HepG2 (cell line): ENCODE measurements around the gene CACNA2D3. TPM values are rescaled to one million over a fixed set of nuclear protein-coding genes. Genes with fewer than 3 reads are reported as not detected.
A peak's percentile ranks its signal among the peaks of the same experiment; 100 is the strongest.

Experiments
- ATAC-seq: fragments of 200-7000 bp; cut with Tn5 transposase; 3 replicates; pipeline ENCODE4 v1.9.1; 2020; ENCODE audit warnings: mild to moderate bottlenecking, moderate library complexity
- BruUV-seq: library from RNA; stranded (reverse); fragments of 400-500 nt; replicated peaks from 2 replicates; lab custom pipeline; 2021; lab: Mats Ljungman, UMichigan
- CTCF ChIA-PET: fragments of 300-600 bp; formaldehyde crosslinking; extraction: SDS; loops from one replicate; lab custom pipeline; 2021; ENCODE audit warnings: low total read pairs, inconsistent platforms, low intra/inter-chr PET ratio; lab: Yijun Ruan, JAX
- POLR2A ChIA-PET: fragments of 350-600 bp; sonication (Branson Sonifier 250); formaldehyde crosslinking; loops from one replicate; lab custom pipeline; 2020; ENCODE audit warnings: antibody characterized with exemption, inconsistent platforms; lab: Yijun Ruan, JAX
- DNase-seq: peaks from one replicate; pipeline ENCODE4 v3.0.0-alpha.2; 2015; ENCODE audit warnings: low spot score
- FAIRE-seq: peaks from 3 replicates; lab custom pipeline; 2011; peaks lifted over from hg19 to GRCh38; lab: Jason Lieb, UNC
- H2AFZ ChIP-seq: one replicate; pipeline ENCODE4 v1.6.1; 2011; ENCODE audit warnings: low read length, inconsistent platforms
- H3K27ac ChIP-seq: fragments of 300-600 bp; 3 replicates; pipeline ENCODE4 v1.8.0; 2011; ENCODE audit warnings: mixed run types, mild to moderate bottlenecking, mixed read lengths, low read length, inconsistent platforms; ENCODE audit not compliant: insufficient read depth; ENCODE audit errors: extremely low read length
- H3K27me3 ChIP-seq, 2 experiments: fragments of 200-600 bp in 1 of 2; 2 replicates in 1 of 2; 3 replicates in 1 of 2; pipeline versions ENCODE4 v1.6.0 to v1.8.0; 2011; ENCODE audit warnings: low read length in 2 of 2, mild to moderate bottlenecking in 2 of 2, moderate library complexity in 2 of 2, inconsistent platforms in 1 of 2; ENCODE audit not compliant: insufficient read depth in 2 of 2, control insufficient read depth in 1 of 2
- H3K36me3 ChIP-seq, 2 experiments: fragments of 200-600 bp in 1 of 2; replicated peaks in 1 of 2; 2 replicates in 1 of 2; 3 replicates in 1 of 2; pipeline versions ENCODE4 v1.5.1 to v1.8.0; 2011; ENCODE audit warnings: low read length in 2 of 2, inconsistent platforms in 1 of 2; ENCODE audit not compliant: insufficient read depth in 2 of 2, control insufficient read depth in 1 of 2
- H3K4me1 ChIP-seq: 2 replicates; pipeline ENCODE4 v1.5.1; 2012; ENCODE audit warnings: low read length, inconsistent platforms; ENCODE audit not compliant: insufficient read depth
- H3K4me2 ChIP-seq: 2 replicates; pipeline ENCODE4 v1.6.0; 2011; ENCODE audit warnings: low read depth, low read length, inconsistent platforms
- H3K4me3 ChIP-seq, 3 experiments: fragments of 200-600 bp in 1 of 3; sonication (generic), shearing (Covaris generic) in 1 of 3; replicated peaks in 1 of 3; 2 replicates each; pipeline ENCODE4 v1.5.1; 2011 to 2016; ENCODE audit warnings: low read length in 3 of 3, inconsistent platforms in 2 of 3, low read depth in 2 of 3, mild to moderate bottlenecking in 2 of 3, control low read depth in 1 of 3, mixed read lengths in 1 of 3; ENCODE audit not compliant: insufficient read depth in 1 of 3
- H3K79me2 ChIP-seq: one replicate; pipeline ENCODE4 v1.6.1; 2011; ENCODE audit warnings: low read length, inconsistent platforms; ENCODE audit not compliant: insufficient read depth
- H3K9ac ChIP-seq: 2 replicates; pipeline ENCODE4 v1.6.0; 2011; ENCODE audit warnings: mild to moderate bottlenecking, low read depth, low read length, inconsistent platforms; ENCODE audit not compliant: insufficient read depth
- H3K9me3 ChIP-seq: 2 replicates; pipeline ENCODE4 v1.5.1; 2012; ENCODE audit warnings: mild to moderate bottlenecking, low read length
- H4K20me1 ChIP-seq: 2 replicates; pipeline ENCODE4 v1.6.0; 2011; ENCODE audit warnings: inconsistent platforms, mild to moderate bottlenecking, low read length, moderate library complexity; ENCODE audit not compliant: insufficient read depth
- FOSL2 ChIP-seq: sonication (generic); formaldehyde crosslinking; IDR thresholded peaks from 2 replicates; pipeline ENCODE4 v1.4.0; 2020; ENCODE audit warnings: missing genetic modification reagents
- GATAD2A ChIP-seq: IDR thresholded peaks from 2 replicates; pipeline ENCODE4 v1.6.1; 2016
- JUND ChIP-seq: sonication (generic); formaldehyde crosslinking; IDR thresholded peaks from 2 replicates; pipeline ENCODE4 v1.8.0; 2022; ENCODE audit warnings: mild to moderate bottlenecking, missing genetic modification reagents
- MLLT10 ChIP-seq: sonication (generic); formaldehyde crosslinking; IDR thresholded peaks from 2 replicates; pipeline ENCODE4 v1.4.0; 2020; ENCODE audit warnings: missing genetic modification reagents
- NCOA2 ChIP-seq: sonication (generic); formaldehyde crosslinking; IDR thresholded peaks from 2 replicates; pipeline ENCODE4 v1.8.0; 2022; ENCODE audit warnings: inconsistent platforms
- RCOR2 ChIP-seq: IDR thresholded peaks from 2 replicates; pipeline ENCODE4 v1.6.1; 2016; ENCODE audit warnings: missing biosample characterization, missing genetic modification reagents
- RXRB ChIP-seq: IDR thresholded peaks from 2 replicates; pipeline ENCODE4 v1.6.1; 2016; ENCODE audit warnings: borderline replicate concordance, missing genetic modification reagents, missing compliant biosample characterization
- WGBS: methylation state at CpG from one replicate; pipeline ENCODE4 v1.1.6; 2017; ENCODE audit warnings: low lambda C conversion rate; 5-methylcytosine and 5-hydroxymethylcytosine counted together
- in situ Hi-C: cut with HindIII; loops from 2 replicates; pipeline ENCODE4 v1.10.0; 2017; ENCODE audit warnings: low pct_unique_long_range_greater_than_20kb; ENCODE audit not compliant: extremely low pct_ligation_motif_present
- intact Hi-C: fragments of 100-400 bp; cut with micrococcal nuclease; formaldehyde crosslinking; loops from one replicate; pipeline ENCODE4 v1.10.0; 2022; ENCODE audit not compliant: unreplicated experiment
- polyA plus RNA-seq, 8 experiments: library from polyadenylated mRNA; depleted of rRNA in 3 of 8; stranded (reverse) in 7 of 8; unstranded in 1 of 8; fragments of >200 nt; fragmentation: Illumina TruSeq in 4 of 8; extraction: Trizol in 4 of 8; gene quantifications; 2 replicates each; pipeline versions ENCODE4 v1.2.1 to v1.2.3, GENCODE V29; 2011 to 2016; ENCODE audit warnings: low read depth in 4 of 8, missing spikeins in 1 of 8, mixed read lengths in 1 of 8; ENCODE audit not compliant: insufficient read depth in 1 of 8
- total RNA-seq, 5 experiments: library from RNA; depleted of rRNA; stranded (reverse); fragments of >200 nt; fragmentation: Illumina TruSeq; extraction: Trizol; gene quantifications; 2 replicates each; pipeline ENCODE4 v1.2.3, GENCODE V29; 2016; ENCODE audit warnings: low read depth in 1 of 5
- TF ChIP-seq, protein P1 (sequence below): IDR thresholded peaks from 2 replicates; pipeline ENCODE4 v1.6.1; 2016; ENCODE audit warnings: low read depth
- TF ChIP-seq, protein P2 (sequence below): IDR thresholded peaks from 2 replicates; pipeline ENCODE4 v1.6.1; 2012; ENCODE audit warnings: low read depth, low read length, improper control_type of control experiment
- TF ChIP-seq, protein P3 (sequence below): IDR thresholded peaks from 2 replicates; pipeline ENCODE4 v1.6.1; 2016; ENCODE audit warnings: mild to moderate bottlenecking
- TF ChIP-seq, protein P4 (sequence below): sonication (generic); formaldehyde crosslinking; IDR thresholded peaks from 2 replicates; pipeline ENCODE4 v1.4.0; 2020; ENCODE audit warnings: missing genetic modification reagents
- TF ChIP-seq, protein P5 (sequence below): IDR thresholded peaks from 2 replicates; pipeline ENCODE4 v1.6.1; 2016; ENCODE audit warnings: low read depth, missing genetic modification reagents, missing compliant biosample characterization

Gene CACNA2D3
- total and polyA plus RNA-seq, 2 of the 13 experiments (the other 11 are each of a cell fraction or from before 2014, with no cell fraction given): not detected

DNA sequence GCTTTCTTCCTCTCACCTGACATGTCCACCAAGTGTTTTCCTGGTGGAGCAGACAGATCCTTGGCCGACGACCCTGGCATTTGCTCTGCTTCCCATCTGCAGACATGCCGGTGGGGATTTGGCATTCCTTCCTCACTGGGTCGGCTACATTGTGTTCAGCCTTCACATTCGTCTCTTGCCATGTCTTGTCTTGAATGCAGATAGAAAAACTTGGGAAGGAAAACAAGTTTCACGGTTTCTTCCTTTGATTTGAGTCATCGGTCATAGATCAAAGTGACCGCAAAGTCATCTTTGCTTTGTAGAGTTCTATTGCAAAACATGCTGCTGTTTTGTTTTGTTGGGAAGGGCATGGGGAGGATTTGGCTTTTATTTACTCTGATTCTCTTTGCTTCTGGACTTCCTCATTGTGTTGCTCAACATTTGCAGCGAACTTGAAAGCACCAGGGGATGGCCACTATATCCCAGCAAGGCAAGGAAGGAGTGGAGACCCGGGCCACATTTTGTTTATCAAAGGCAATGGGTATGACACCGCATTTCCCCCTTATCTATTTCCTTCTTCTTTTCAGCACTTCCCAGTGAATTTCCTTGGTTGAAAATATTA is 321.3 kb downstream of the CACNA2D3 start:
- H3K36me3 ChIP-seq: no peaks in the 10 kb centered on the region
- H3K4me3 ChIP-seq: no peak overlapping the region
- H3K79me2 ChIP-seq: no peaks in the 10 kb centered on the region
- no peaks in the 10 kb centered on the region; a peak in 1 of 5 replicates for H3K27me3 ChIP-seq
- H4K20me1 ChIP-seq: no peaks in the 10 kb centered on the region
- no TSS peak for BruUV-seq
- in situ Hi-C loops (no loop called here), intact Hi-C loops (no loop called here)
- H3K9ac ChIP-seq: no peak overlapping the region
- ChIA-PET POLR2A (no interaction called here), CTCF (no interaction called here)
- no peak overlapping the region for H3K27ac ChIP-seq
- peak; percentile 67 for FAIRE-seq
- H3K9me3 ChIP-seq: no peaks in the 10 kb centered on the region
- DNase-seq: peak; percentile 82
- H3K4me1 ChIP-seq: peaks cover 28% of the 10 kb centered on the region
- WGBS: 3% methylated on average over 6 of the region's 11 CpGs
- ATAC-seq: peak; percentile 78
- no peak overlapping the region for H2AFZ ChIP-seq
- H3K4me2 ChIP-seq: peak overlapping the region; percentile 23; the same call in 1 of the 2 replicates
- peak; percentile 75 for TF ChIP-seq GATAD2A (CRISPR knock-in tag)
- TF ChIP-seq NCOA2 (CRISPR knock-in tag): peak; percentile 76
- peak; percentile 48; the same call in 1 of the 2 replicates for TF ChIP-seq RXRB
- TF ChIP-seq RCOR2 (CRISPR knock-in tag): peak; percentile 53; the same call in 1 of the 2 replicates
- TF ChIP-seq, protein P1, sequence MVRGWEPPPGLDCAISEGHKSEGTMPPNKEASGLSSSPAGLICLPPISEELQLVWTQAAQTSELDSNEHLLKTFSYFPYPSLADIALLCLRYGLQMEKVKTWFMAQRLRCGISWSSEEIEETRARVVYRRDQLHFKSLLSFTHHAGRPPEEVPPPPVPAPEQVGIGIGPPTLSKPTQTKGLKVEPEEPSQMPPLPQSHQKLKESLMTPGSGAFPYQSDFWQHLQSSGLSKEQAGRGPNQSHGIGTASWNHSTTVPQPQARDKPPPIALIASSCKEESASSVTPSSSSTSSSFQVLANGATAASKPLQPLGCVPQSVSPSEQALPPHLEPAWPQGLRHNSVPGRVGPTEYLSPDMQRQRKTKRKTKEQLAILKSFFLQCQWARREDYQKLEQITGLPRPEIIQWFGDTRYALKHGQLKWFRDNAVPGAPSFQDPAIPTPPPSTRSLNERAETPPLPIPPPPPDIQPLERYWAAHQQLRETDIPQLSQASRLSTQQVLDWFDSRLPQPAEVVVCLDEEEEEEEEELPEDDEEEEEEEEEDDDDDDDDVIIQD (CRISPR knock-in tag): peak; percentile 17; the same call in 1 of the 2 replicates
- TF ChIP-seq, protein P2, sequence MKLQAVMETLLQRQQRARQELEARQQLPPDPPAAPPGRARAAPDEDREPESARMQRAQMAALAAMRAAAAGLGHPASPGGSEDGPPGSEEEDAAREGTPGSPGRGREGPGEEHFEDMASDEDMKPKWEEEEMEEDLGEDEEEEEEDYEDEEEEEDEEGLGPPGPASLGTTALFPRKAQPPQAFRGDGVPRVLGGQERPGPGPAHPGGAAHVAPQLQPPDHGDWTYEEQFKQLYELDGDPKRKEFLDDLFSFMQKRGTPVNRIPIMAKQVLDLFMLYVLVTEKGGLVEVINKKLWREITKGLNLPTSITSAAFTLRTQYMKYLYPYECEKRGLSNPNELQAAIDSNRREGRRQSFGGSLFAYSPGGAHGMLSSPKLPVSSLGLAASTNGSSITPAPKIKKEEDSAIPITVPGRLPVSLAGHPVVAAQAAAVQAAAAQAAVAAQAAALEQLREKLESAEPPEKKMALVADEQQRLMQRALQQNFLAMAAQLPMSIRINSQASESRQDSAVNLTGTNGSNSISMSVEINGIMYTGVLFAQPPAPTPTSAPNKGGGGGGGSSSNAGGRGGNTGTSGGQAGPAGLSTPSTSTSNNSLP: peak; percentile 60; the same call in 1 of the 2 replicates
- TF ChIP-seq, protein P3, sequence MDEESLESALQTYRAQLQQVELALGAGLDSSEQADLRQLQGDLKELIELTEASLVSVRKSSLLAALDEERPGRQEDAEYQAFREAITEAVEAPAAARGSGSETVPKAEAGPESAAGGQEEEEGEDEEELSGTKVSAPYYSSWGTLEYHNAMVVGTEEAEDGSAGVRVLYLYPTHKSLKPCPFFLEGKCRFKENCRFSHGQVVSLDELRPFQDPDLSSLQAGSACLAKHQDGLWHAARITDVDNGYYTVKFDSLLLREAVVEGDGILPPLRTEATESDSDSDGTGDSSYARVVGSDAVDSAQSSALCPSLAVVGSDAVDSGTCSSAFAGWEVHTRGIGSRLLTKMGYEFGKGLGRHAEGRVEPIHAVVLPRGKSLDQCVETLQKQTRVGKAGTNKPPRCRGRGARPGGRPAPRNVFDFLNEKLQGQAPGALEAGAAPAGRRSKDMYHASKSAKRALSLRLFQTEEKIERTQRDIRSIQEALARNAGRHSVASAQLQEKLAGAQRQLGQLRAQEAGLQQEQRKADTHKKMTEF (CRISPR knock-in tag): 0 out of 2 replicates have a peak, but pooled peaks have one; percentile 59
- TF ChIP-seq, protein P4, sequence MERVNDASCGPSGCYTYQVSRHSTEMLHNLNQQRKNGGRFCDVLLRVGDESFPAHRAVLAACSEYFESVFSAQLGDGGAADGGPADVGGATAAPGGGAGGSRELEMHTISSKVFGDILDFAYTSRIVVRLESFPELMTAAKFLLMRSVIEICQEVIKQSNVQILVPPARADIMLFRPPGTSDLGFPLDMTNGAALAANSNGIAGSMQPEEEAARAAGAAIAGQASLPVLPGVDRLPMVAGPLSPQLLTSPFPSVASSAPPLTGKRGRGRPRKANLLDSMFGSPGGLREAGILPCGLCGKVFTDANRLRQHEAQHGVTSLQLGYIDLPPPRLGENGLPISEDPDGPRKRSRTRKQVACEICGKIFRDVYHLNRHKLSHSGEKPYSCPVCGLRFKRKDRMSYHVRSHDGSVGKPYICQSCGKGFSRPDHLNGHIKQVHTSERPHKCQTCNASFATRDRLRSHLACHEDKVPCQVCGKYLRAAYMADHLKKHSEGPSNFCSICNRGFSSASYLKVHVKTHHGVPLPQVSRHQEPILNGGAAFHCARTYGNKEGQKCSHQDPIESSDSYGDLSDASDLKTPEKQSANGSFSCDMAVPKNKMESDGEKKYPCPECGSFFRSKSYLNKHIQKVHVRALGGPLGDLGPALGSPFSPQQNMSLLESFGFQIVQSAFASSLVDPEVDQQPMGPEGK (CRISPR knock-in tag): peak; percentile 40
- TF ChIP-seq, protein P5, sequence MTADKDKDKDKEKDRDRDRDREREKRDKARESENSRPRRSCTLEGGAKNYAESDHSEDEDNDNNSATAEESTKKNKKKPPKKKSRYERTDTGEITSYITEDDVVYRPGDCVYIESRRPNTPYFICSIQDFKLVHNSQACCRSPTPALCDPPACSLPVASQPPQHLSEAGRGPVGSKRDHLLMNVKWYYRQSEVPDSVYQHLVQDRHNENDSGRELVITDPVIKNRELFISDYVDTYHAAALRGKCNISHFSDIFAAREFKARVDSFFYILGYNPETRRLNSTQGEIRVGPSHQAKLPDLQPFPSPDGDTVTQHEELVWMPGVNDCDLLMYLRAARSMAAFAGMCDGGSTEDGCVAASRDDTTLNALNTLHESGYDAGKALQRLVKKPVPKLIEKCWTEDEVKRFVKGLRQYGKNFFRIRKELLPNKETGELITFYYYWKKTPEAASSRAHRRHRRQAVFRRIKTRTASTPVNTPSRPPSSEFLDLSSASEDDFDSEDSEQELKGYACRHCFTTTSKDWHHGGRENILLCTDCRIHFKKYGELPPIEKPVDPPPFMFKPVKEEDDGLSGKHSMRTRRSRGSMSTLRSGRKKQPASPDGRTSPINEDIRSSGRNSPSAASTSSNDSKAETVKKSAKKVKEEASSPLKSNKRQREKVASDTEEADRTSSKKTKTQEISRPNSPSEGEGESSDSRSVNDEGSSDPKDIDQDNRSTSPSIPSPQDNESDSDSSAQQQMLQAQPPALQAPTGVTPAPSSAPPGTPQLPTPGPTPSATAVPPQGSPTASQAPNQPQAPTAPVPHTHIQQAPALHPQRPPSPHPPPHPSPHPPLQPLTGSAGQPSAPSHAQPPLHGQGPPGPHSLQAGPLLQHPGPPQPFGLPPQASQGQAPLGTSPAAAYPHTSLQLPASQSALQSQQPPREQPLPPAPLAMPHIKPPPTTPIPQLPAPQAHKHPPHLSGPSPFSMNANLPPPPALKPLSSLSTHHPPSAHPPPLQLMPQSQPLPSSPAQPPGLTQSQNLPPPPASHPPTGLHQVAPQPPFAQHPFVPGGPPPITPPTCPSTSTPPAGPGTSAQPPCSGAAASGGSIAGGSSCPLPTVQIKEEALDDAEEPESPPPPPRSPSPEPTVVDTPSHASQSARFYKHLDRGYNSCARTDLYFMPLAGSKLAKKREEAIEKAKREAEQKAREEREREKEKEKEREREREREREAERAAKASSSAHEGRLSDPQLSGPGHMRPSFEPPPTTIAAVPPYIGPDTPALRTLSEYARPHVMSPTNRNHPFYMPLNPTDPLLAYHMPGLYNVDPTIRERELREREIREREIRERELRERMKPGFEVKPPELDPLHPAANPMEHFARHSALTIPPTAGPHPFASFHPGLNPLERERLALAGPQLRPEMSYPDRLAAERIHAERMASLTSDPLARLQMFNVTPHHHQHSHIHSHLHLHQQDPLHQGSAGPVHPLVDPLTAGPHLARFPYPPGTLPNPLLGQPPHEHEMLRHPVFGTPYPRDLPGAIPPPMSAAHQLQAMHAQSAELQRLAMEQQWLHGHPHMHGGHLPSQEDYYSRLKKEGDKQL (CRISPR knock-in tag): peak; percentile 56; the same call in 1 of the 2 replicates
- TF ChIP-seq FOSL2 (CRISPR knock-in tag): peak; percentile 88
- TF ChIP-seq JUND (CRISPR knock-in tag): no peak
- no peak for TF ChIP-seq MLLT10 (CRISPR knock-in tag)
